ENCODE results near the gene HOXB9.

Gene HOXB9

DNA sequence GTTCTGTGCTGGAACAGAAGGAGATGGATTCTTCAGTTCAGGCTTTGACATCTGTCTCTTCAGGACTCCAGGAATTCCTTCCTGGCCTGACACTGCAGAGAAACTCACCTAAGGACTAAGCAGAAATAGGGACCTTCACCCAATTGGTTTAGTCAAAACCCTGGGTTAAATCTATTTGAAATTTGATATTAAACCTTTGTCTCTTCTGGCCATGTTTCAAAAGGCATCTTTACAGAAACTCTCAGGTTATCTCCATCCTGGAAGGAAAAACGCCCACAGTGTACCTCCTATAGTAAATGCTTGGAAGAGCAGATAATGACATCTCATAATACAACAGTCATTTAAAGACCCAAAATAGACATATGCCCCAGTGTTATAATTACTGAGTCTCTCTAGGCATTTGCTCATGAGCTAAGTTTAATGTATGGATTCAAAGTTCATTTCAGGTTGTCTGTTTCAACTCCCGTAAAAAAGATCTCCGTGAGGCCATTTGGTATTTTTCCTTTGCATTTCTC is 42.4 kb downstream of the HOXB9 start:
- TF ChIP-seq, protein P1, sequence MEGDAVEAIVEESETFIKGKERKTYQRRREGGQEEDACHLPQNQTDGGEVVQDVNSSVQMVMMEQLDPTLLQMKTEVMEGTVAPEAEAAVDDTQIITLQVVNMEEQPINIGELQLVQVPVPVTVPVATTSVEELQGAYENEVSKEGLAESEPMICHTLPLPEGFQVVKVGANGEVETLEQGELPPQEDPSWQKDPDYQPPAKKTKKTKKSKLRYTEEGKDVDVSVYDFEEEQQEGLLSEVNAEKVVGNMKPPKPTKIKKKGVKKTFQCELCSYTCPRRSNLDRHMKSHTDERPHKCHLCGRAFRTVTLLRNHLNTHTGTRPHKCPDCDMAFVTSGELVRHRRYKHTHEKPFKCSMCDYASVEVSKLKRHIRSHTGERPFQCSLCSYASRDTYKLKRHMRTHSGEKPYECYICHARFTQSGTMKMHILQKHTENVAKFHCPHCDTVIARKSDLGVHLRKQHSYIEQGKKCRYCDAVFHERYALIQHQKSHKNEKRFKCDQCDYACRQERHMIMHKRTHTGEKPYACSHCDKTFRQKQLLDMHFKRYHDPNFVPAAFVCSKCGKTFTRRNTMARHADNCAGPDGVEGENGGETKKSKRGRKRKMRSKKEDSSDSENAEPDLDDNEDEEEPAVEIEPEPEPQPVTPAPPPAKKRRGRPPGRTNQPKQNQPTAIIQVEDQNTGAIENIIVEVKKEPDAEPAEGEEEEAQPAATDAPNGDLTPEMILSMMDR (conservative IDR thresholded peaks at IDR 0.05; ENCODE audit: low read length) = no peak
- no peak for DNase-seq (ENCODE audit: low read depth)
- peak overlapping the region; percentile 82 for H3K4me3 ChIP-seq (ENCODE audit: low read length)

DNA sequence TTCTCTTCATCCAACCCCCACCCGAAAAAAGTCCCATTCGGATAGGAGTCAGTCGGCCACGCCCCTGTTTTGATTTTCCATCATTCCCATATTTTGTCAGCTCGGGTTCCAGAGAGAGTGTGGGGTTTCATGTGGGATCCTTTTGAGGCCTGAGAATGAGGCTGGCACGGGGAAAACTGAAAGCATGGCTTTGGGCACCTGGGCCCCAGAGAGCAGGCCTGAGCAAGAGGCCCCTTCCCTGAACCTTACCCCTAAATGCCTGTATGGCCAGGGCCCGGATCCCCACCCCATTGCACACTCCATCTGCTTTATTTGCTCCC is 43.4 kb downstream of the HOXB9 start:
- TF ChIP-seq, protein P1 (conservative IDR thresholded peaks at IDR 0.05; ENCODE audit: low read length) = no peak
- DNase-seq (ENCODE audit: low read depth) = no peak
- H3K4me3 ChIP-seq (ENCODE audit: low read length) = peak overlapping the region; percentile 82

DNA sequence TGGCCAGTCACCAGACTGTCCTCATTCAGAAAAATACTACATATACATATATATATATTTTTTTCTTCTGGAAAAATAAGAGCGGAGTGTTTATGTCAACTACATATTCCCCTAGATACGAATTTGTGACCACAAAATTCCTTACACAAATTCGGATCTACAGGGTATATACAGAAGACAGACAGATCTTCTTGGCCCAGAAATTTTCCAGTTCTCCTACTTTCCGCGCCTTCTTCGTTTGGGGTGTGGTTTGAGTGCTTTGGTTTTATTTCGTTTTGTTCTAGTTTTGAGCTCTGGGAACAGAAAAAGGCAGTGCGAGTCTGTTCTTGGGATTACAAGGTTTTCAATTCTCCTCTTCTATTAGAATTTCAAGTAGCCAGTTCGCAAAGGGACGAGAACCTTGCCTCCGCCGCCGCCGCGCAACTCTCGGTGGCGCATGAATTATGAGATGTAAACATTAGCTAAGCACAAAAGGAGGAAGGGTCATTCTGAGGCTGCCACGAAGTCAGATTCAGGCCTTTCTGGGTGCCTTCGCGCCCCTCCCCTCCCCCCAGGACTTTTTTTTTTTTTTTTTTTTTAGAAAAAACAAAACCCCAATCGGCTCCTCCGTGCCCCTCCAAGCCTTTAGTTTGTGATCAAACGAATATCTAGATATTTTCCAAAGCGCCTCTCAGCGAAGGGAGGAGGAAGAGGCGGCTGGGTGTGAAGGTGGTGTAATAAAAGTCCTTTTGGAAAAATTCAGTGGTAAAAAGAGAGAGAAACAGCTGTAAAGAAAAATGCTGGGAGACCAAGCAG is 46.2 kb downstream of the HOXB9 start:
- peak overlapping the region; percentile 82 for H3K4me3 ChIP-seq (ENCODE audit: low read length)
- no peak for DNase-seq (ENCODE audit: low read depth)
- TF ChIP-seq, protein P1 (conservative IDR thresholded peaks at IDR 0.05; ENCODE audit: low read length) = no peak

DNA sequence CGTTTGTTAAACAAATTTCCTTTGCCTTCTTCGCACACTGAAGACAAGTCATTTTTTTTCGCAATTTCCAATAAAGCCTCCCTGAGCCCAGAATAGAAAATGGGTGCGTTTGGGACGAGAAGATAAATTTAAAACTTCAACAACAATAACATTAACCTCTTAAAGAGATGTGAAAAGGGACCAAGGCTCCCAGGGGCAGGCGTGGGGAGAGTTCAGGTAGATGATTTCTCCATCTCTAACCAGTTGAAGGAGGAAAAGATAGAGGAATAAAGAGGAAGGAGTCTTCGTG is 46.7 kb downstream of the HOXB9 start:
- DNase-seq (ENCODE audit: low read depth) = no peak
- H3K4me3 ChIP-seq (ENCODE audit: low read length) = peak overlapping the region; percentile 82
- TF ChIP-seq, protein P1 (conservative IDR thresholded peaks at IDR 0.05; ENCODE audit: low read length) = no peak

DNA sequence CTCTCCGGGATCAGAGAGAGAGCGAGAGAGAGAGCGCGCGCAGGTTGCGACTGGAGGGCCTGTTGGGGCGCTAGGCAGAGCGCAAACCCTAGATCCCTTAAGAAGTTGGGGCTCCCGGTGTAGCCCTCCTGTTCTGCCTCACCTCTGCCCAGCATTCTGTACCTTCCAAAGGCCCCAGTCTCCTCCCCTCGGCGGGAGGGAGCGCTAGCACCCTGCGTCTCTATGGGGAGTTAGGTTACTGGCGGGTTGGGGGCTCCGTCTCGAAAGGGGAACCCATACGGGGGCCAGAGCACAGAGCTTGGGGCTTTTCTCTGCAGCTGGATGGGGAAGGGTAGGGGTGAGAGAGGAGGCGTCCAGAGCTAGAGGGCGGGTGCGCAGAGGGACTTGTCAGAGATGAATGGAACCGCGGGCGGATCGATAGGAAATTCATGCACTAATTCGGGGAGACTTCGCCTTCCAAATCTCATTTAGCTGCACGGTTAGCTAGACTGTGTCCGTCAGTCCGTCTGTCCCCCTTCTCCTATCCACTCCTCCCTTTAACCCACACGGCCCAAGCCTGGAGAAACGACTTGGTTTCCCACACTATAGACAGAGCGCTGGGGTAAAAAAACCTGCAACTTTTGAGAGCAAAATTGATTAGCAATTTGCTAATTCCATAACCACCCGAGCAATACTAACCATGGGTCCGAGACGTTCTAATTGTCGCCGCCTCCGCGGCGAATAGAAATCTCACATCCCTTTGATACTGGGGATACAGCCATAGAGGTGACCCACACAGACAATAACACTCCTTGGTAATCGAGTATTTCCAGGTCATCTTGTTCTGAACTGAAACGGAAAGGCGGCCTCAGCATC is 47.3 kb downstream of the HOXB9 start:
- TF ChIP-seq, protein P1 (conservative IDR thresholded peaks at IDR 0.05; ENCODE audit: low read length) = no peak
- peak overlapping the region; percentile 82 for H3K4me3 ChIP-seq (ENCODE audit: low read length)
- DNase-seq (ENCODE audit: low read depth) = no peak

DNA sequence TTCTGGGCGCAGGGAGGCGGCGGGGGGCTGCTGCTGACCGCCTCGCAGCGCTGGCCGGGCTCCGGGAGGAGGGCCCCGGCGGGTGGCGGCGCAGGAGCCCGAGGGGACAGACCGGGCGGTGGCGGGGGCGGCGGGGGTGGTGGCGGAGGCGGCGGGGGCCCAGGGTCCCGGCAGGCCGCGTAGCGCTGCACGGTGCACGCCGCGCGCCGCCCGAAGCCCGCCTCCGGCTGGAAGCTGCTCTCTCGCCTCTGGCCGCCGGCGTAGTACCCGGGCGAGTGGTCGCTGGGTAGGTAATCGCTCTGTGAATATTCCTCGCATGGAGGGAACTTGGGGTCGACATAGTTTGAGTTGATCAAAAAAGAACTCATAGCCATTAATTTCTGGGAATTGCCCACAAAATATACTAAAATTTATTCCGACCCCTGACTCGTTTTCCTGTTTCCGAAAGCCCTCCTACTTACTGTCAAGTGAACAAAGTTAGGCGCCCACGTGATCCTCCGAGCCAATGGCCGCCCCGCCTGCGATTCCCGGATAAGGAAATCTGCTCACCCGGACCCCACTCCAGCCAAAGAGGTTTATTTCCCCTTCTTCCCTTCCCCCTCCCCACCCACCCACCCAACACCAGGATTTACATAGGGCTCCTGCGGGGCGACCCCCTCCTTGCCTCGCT is 48.1 kb downstream of the HOXB9 start, which contains the start of gene HOXB4:
Gene HOXB4 (minus strand): TSS at position 405 of the 670 bp plus-strand sequence. CDS start 31 bp downstream, at position 374.
- peak within 1 kb of the TSS; percentile 82 for H3K4me3 ChIP-seq (ENCODE audit: low read length)
- peak; percentile 72 for DNase-seq (ENCODE audit: low read depth)
- TF ChIP-seq, protein P1 (conservative IDR thresholded peaks at IDR 0.05; ENCODE audit: low read length) = no peak

All from AG10803 (cell line).